HEK293T (cell line): ENCODE data around the gene DCUN1D2.

Experiments
- CTCF ChIA-PET: fragments of 350-600 bp; formaldehyde crosslinking; extraction: SDS; loops from one replicate; lab custom pipeline; 2021; ENCODE audit warnings: antibody characterized with exemption, inconsistent platforms; lab: Yijun Ruan, JAX
- POLR2A ChIA-PET: fragments of 350-600 bp; formaldehyde crosslinking; extraction: SDS; loops from one replicate; lab custom pipeline; 2020; ENCODE audit warnings: antibody characterized with exemption, inconsistent platforms; lab: Yijun Ruan, JAX
- DNase-seq: peaks from one replicate; pipeline ENCODE4 v3.0.0; 2012; ENCODE audit warnings: mixed read lengths; ENCODE audit errors: extremely low spot score
- ARNT ChIP-seq: fragments of 450-650 bp; IDR thresholded peaks from 2 replicates; pipeline ENCODE4 v1.6.1; 2017; ENCODE audit warnings: mild to moderate bottlenecking
- BHLHE40 ChIP-seq: fragments of 450-650 bp; IDR thresholded peaks from 2 replicates; pipeline ENCODE4 v1.6.1; 2016; ENCODE audit warnings: mild to moderate bottlenecking, moderate library complexity, borderline replicate concordance
- CTBP1 ChIP-seq: fragments of 450-650 bp; IDR thresholded peaks from 2 replicates; pipeline ENCODE4 v1.6.1; 2016; ENCODE audit warnings: borderline replicate concordance
- ELF4 ChIP-seq: fragments of 450-650 bp; IDR thresholded peaks from 2 replicates; pipeline ENCODE4 v1.6.1; 2017; ENCODE audit warnings: antibody characterized with exemption
- FOXA1 ChIP-seq: fragments of 450-650 bp; IDR thresholded peaks from 2 replicates; pipeline ENCODE4 v1.6.1; 2016; ENCODE audit warnings: mild to moderate bottlenecking
- FOXK2 ChIP-seq: fragments of 450-650 bp; IDR thresholded peaks from 2 replicates; pipeline ENCODE4 v1.6.1; 2016; ENCODE audit warnings: mild to moderate bottlenecking
- FOXM1 ChIP-seq: fragments of 450-650 bp; IDR thresholded peaks from 2 replicates; pipeline ENCODE4 v1.6.1; 2017; ENCODE audit warnings: mild to moderate bottlenecking, borderline replicate concordance
- HDGF ChIP-seq: fragments of 450-650 bp; IDR thresholded peaks from 2 replicates; pipeline ENCODE4 v1.6.1; 2017; ENCODE audit warnings: antibody characterized with exemption, borderline replicate concordance
- L3MBTL2 ChIP-seq: fragments of 450-650 bp; conservative IDR thresholded peaks from 2 replicates; pipeline ENCODE4 v1.6.1; 2016; ENCODE audit warnings: mild to moderate bottlenecking
- LEF1 ChIP-seq: fragments of 450-650 bp; IDR thresholded peaks from 2 replicates; pipeline ENCODE4 v1.6.1; 2017; ENCODE audit warnings: mild to moderate bottlenecking, borderline replicate concordance
- NFRKB ChIP-seq: fragments of 450-650 bp; IDR thresholded peaks from 2 replicates; pipeline ENCODE4 v1.6.1; 2016; ENCODE audit warnings: mild to moderate bottlenecking, moderate library complexity
- PKNOX1 ChIP-seq: fragments of 450-650 bp; IDR thresholded peaks from 2 replicates; pipeline ENCODE4 v1.6.1; 2016
- SP1 ChIP-seq: fragments of 450-650 bp; IDR thresholded peaks from 2 replicates; pipeline ENCODE4 v1.6.1; 2017
- SUZ12 ChIP-seq: fragments of 450-650 bp; IDR thresholded peaks from 2 replicates; pipeline ENCODE4 v1.6.1; 2016; ENCODE audit warnings: mild to moderate bottlenecking
- TARDBP ChIP-seq: fragments of 450-650 bp; IDR thresholded peaks from 2 replicates; pipeline ENCODE4 v1.6.1; 2016
- ZNF384 ChIP-seq: fragments of 450-650 bp; IDR thresholded peaks from 2 replicates; pipeline ENCODE4 v1.6.1; 2016

Gene DCUN1D2

GRCh38 chr13:113536461-113537110, 46.1 kb upstream of the DCUN1D2 start:
- no peak for DNase-seq
- CTCF ChIA-PET: no interaction called here
- POLR2A ChIA-PET: no interaction called here
- no peak for TF ChIP-seq LEF1
- no peak for TF ChIP-seq TARDBP
- TF ChIP-seq SP1: no peak
- TF ChIP-seq ELF4: no peak
- no peak for TF ChIP-seq HDGF
- TF ChIP-seq ZNF384: no peak
- TF ChIP-seq NFRKB: no peak
- no peak for TF ChIP-seq L3MBTL2
- no peak for TF ChIP-seq FOXK2
- TF ChIP-seq CTBP1: no peak
- no peak for TF ChIP-seq BHLHE40
- no peak for TF ChIP-seq ARNT
- no peak for TF ChIP-seq FOXM1
- no peak for TF ChIP-seq PKNOX1
- TF ChIP-seq FOXA1: no peak
- TF ChIP-seq SUZ12: no peak

- CTCF ChIA-PET: interaction anchor here (0.6 kb wide), 1 partner anchor 14 kb away, joined by 3 read pairs; no protein-coding TSS in a partner anchor
- POLR2A ChIA-PET: no interaction called here
- TF ChIP-seq L3MBTL2 (no peak), ZNF384 (no peak), BHLHE40 (no peak), FOXK2 (no peak)
- no peak for DNase-seq
Observed at GRCh38 chr13:113535381-113535781, 44.9 kb upstream of the DCUN1D2 start.

GRCh38 chr13:113534236-113534860, 43.8 kb upstream of the DCUN1D2 start:
- POLR2A ChIA-PET: no interaction called here
- CTCF ChIA-PET: no interaction called here
- TF ChIP-seq NFRKB: no peak
- DNase-seq: no peak

- TF ChIP-seq HDGF (no peak), FOXK2 (no peak), FOXA1 (no peak), L3MBTL2 (no peak), TARDBP (no peak), ARNT (no peak), LEF1 (no peak), ZNF384 (no peak)
- no peak for DNase-seq
- ChIA-PET CTCF (no interaction called here), POLR2A (no interaction called here)
Observed at GRCh38 chr13:113533161-113533840, 42.8 kb upstream of the DCUN1D2 start.

GRCh38 chr13:113532156-113532806, 41.8 kb upstream of the DCUN1D2 start:
- ChIA-PET CTCF (no interaction called here), POLR2A (no interaction called here)
- DNase-seq: no peak
- no peak for TF ChIP-seq ZNF384
- no peak for TF ChIP-seq SP1
- TF ChIP-seq SUZ12: no peak
- TF ChIP-seq L3MBTL2: no peak
- no peak for TF ChIP-seq LEF1
- TF ChIP-seq FOXA1: no peak
- TF ChIP-seq ARNT: no peak
- no peak for TF ChIP-seq ELF4
- TF ChIP-seq CTBP1: no peak
- TF ChIP-seq NFRKB: no peak
- TF ChIP-seq FOXK2: no peak
- no peak for TF ChIP-seq FOXM1
- no peak for TF ChIP-seq PKNOX1
- no peak for TF ChIP-seq TARDBP
- no peak for TF ChIP-seq BHLHE40
- TF ChIP-seq HDGF: no peak

GRCh38 chr13:113531041-113531873, 40.7 kb upstream of the DCUN1D2 start:
- TF ChIP-seq FOXK2: no peak
- TF ChIP-seq TARDBP: no peak
- no peak for TF ChIP-seq SP1
- no peak for TF ChIP-seq PKNOX1
- TF ChIP-seq SUZ12: no peak
- TF ChIP-seq L3MBTL2: no peak
- ChIA-PET POLR2A (no interaction called here), CTCF (no interaction called here)
- DNase-seq: no peak
